Large intestine (tissue), 3 donors: ENCODE data around the gene API5. TPM values are rescaled to one million over a fixed set of nuclear protein-coding genes. Genes with fewer than 3 reads are reported as not detected.

Experiments
- DNase-seq, 2 donors: peaks; one replicate each; pipeline versions ENCODE4 v3.0.0 to v3.0.0-alpha.2; 2013
- H3K27ac ChIP-seq: one replicate; pipeline ENCODE4 v1.5.1; 2013; ENCODE audit warnings: low read length
- H3K27me3 ChIP-seq: 2 replicates; pipeline ENCODE4 v1.6.1; 2013; ENCODE audit warnings: low read length; ENCODE audit not compliant: control insufficient read depth, insufficient read depth
- H3K36me3 ChIP-seq: 2 replicates; pipeline ENCODE4 v1.6.1; 2013; ENCODE audit warnings: low read length; ENCODE audit not compliant: control insufficient read depth, insufficient read depth
- H3K4me1 ChIP-seq: one replicate; pipeline ENCODE4 v1.6.1; 2013; ENCODE audit warnings: low read length; ENCODE audit not compliant: control insufficient read depth, insufficient read depth
- H3K4me3 ChIP-seq: one replicate; pipeline ENCODE4 v1.5.1; 2013; ENCODE audit warnings: low read length
- H3K9me3 ChIP-seq: one replicate; pipeline ENCODE4 v1.6.1; 2013; ENCODE audit warnings: mild to moderate bottlenecking, low read depth, low read length, moderate library complexity; ENCODE audit not compliant: control insufficient read depth
- WGBS: methylation state at CpG from one replicate; pipeline ENCODE4 v1.1.5; 2013; ENCODE audit warnings: low lambda C conversion rate; ENCODE audit not compliant: insufficient coverage; 5-methylcytosine and 5-hydroxymethylcytosine counted together
- polyA plus RNA-seq: library from polyadenylated mRNA; unstranded; fragments of 120-200 nt; gene quantifications from one replicate; pipeline ENCODE4 v1.2.1, GENCODE V29; 2013

Gene API5
- polyA plus RNA-seq, 1 donor: 92.5 TPM

GRCh38 chr11:43358279-43358800, 46.5 kb downstream of the API5 start:
- H3K4me1 ChIP-seq: peaks cover 12% of the 10 kb centered on the region
- H3K9me3 ChIP-seq: no peaks in the 10 kb centered on the region
- peaks cover 7% of the 10 kb centered on the region for H3K36me3 ChIP-seq
- 50% methylated on average over 2 of the region's 16 CpGs for WGBS
- DNase-seq: no peak
- peak overlapping the region; percentile 86 for H3K27ac ChIP-seq
- H3K4me3 ChIP-seq: peak overlapping the region; percentile 95
- H3K27me3 ChIP-seq: no peaks in the 10 kb centered on the region

GRCh38 chr11:43358801-43359421, 47.1 kb downstream of the API5 start, which contains the start of gene TTC17:
TTC17 (plus strand) TSS chr11:43358920; CDS start chr11:43358955, 35 bp downstream.
- no peaks in the 10 kb centered on the region for H3K27me3 ChIP-seq
- DNase-seq: peak; percentile 90 to 94
- WGBS: no CpG with 5 or more reads among the region's 58 CpGs
- no peaks in the 10 kb centered on the region for H3K9me3 ChIP-seq
- peak within 1 kb of the TSS; percentile 86 for H3K27ac ChIP-seq
- H3K4me3 ChIP-seq: peak within 1 kb of the TSS; percentile 95
- peaks cover 7% of the 10 kb centered on the region for H3K36me3 ChIP-seq
- H3K4me1 ChIP-seq: peaks cover 12% of the 10 kb centered on the region

- no CpG with 5 or more reads among the region's 14 CpGs for WGBS
- DNase-seq: peak; percentile 27 to 77
- H3K4me1 ChIP-seq: peaks cover 12% of the 10 kb centered on the region
- peak overlapping the region; percentile 86 for H3K27ac ChIP-seq
- no peaks in the 10 kb centered on the region for H3K9me3 ChIP-seq
- peaks cover 7% of the 10 kb centered on the region for H3K36me3 ChIP-seq
- no peaks in the 10 kb centered on the region for H3K27me3 ChIP-seq
- H3K4me3 ChIP-seq: peak overlapping the region; percentile 95
Observed at GRCh38 chr11:43359422-43359818, 47.6 kb downstream of the API5 start.

GRCh38 chr11:43360361-43361032, 48.7 kb downstream of the API5 start:
- H3K4me3 ChIP-seq: peak overlapping the region; percentile 95
- WGBS: no CpG with 5 or more reads among the region's 1 CpG

GRCh38 chr11:43366677-43367076, 54.9 kb downstream of the API5 start:
- H3K4me1 ChIP-seq: peaks cover 11% of the 10 kb centered on the region
- no CpG with 5 or more reads among the region's 5 CpGs for WGBS

More at GRCh38 chr11:43360361-43361032, 48.7 kb downstream of the API5 start:
- peaks cover 12% of the 10 kb centered on the region for H3K4me1 ChIP-seq
- peaks cover 11% of the 10 kb centered on the region for H3K36me3 ChIP-seq
- H3K27ac ChIP-seq: no peak overlapping the region
- H3K27me3 ChIP-seq: no peaks in the 10 kb centered on the region
- no peaks in the 10 kb centered on the region for H3K9me3 ChIP-seq
- peak in 1 of 2 donors; percentile 21 for DNase-seq

GRCh38 chr11:43367382-43368178, 55.8 kb downstream of the API5 start:
- Histone ChIP-seq H3K27ac (peak overlapping the region; percentile 51), H3K36me3 (peaks cover 21% of the 10 kb centered on the region), H3K27me3 (no peaks in the 10 kb centered on the region), H3K9me3 (no peaks in the 10 kb centered on the region), H3K4me3 (no peak overlapping the region), H3K4me1 (peaks cover 11% of the 10 kb centered on the region)
- WGBS: 41% methylated on average over 2 of the region's 7 CpGs
- peak; percentile 24 to 26 for DNase-seq

More at GRCh38 chr11:43366677-43367076, 54.9 kb downstream of the API5 start:
- H3K4me3 ChIP-seq: no peak overlapping the region
- DNase-seq: no peak
- peaks cover 21% of the 10 kb centered on the region for H3K36me3 ChIP-seq
- H3K27me3 ChIP-seq: no peaks in the 10 kb centered on the region
- H3K27ac ChIP-seq: no peak overlapping the region
- no peaks in the 10 kb centered on the region for H3K9me3 ChIP-seq

- WGBS: no CpG with 5 or more reads among the region's 2 CpGs
Observed at GRCh38 chr11:43376065-43376464, 64.3 kb downstream of the API5 start.

GRCh38 chr11:43376594-43376993, 64.8 kb downstream of the API5 start:
- Histone ChIP-seq H3K4me1 (peaks cover 5% of the 10 kb centered on the region), H3K9me3 (no peaks in the 10 kb centered on the region), H3K27ac (no peak overlapping the region), H3K36me3 (peaks cover 10% of the 10 kb centered on the region), H3K27me3 (no peaks in the 10 kb centered on the region), H3K4me3 (no peak overlapping the region)
- WGBS: no CpG with 5 or more reads among the region's 2 CpGs
- peak; percentile 22 to 56 for DNase-seq

More at GRCh38 chr11:43376065-43376464, 64.3 kb downstream of the API5 start:
- Histone ChIP-seq H3K36me3 (peaks cover 16% of the 10 kb centered on the region), H3K4me3 (no peak overlapping the region), H3K27me3 (no peaks in the 10 kb centered on the region), H3K9me3 (no peaks in the 10 kb centered on the region), H3K27ac (no peak overlapping the region), H3K4me1 (peaks cover 5% of the 10 kb centered on the region)
- DNase-seq: no peak

- Histone ChIP-seq H3K27ac (no peak overlapping the region), H3K4me1 (peaks cover 5% of the 10 kb centered on the region)
- DNase-seq: no peak
Observed at GRCh38 chr11:43377389-43377788, 65.6 kb downstream of the API5 start.

GRCh38 chr11:43378897-43379296, 67.1 kb downstream of the API5 start:
- Histone ChIP-seq H3K27ac (peak overlapping the region; percentile 38), H3K9me3 (no peaks in the 10 kb centered on the region), H3K4me3 (no peak overlapping the region), H3K27me3 (no peaks in the 10 kb centered on the region), H3K36me3 (peaks cover 4% of the 10 kb centered on the region), H3K4me1 (peaks cover 5% of the 10 kb centered on the region)
- peak in 1 of 2 donors; percentile 56 for DNase-seq
- WGBS: 60% methylated on average over 1 of the region's 3 CpGs

More at GRCh38 chr11:43377389-43377788, 65.6 kb downstream of the API5 start:
- H3K9me3 ChIP-seq: no peaks in the 10 kb centered on the region
- no peak overlapping the region for H3K4me3 ChIP-seq
- H3K27me3 ChIP-seq: no peaks in the 10 kb centered on the region
- H3K36me3 ChIP-seq: peaks cover 7% of the 10 kb centered on the region
